Measurements from ENCODE around the gene ZNF664.

ZNF664 gene

GRCh38 chr12:124028555-124028925, 55.5 kb downstream of the ZNF664 start:
- H3K4me1 ChIP-seq (ENCODE audit: control insufficient read depth in 2 of 2, insufficient read depth in 2 of 2, low read length in 2 of 2), result no peaks in the 10 kb centered on the region
- H3K27me3 ChIP-seq (ENCODE audit: control insufficient read depth in 2 of 2, insufficient read depth in 2 of 2, low read length in 2 of 2), result no peaks in the 10 kb centered on the region
- no peak overlapping the region for H3K4me3 ChIP-seq (ENCODE audit: low read length in 2 of 2)
- H3K36me3 ChIP-seq (ENCODE audit: control insufficient read depth in 2 of 2, insufficient read depth in 2 of 2, low read length in 2 of 2), result no peaks in the 10 kb centered on the region
- H3K27ac ChIP-seq (ENCODE audit: low read depth in 2 of 2, low read length in 2 of 2), result no peak overlapping the region
- H3K9ac ChIP-seq (ENCODE audit: low read depth in 1 of 2, low read length in 2 of 2), result no peak overlapping the region
- no peaks in the 10 kb centered on the region for H3K9me3 ChIP-seq (ENCODE audit: control insufficient read depth in 2 of 2, low read length in 2 of 2)

GRCh38 chr12:124030008-124030407, 57.0 kb downstream of the ZNF664 start:
- Histone ChIP-seq H3K4me1 (ENCODE audit: control insufficient read depth in 2 of 2, insufficient read depth in 2 of 2, low read length in 2 of 2) (no peaks in the 10 kb centered on the region), H3K9ac (ENCODE audit: low read depth in 1 of 2, low read length in 2 of 2) (no peak overlapping the region), H3K4me3 (ENCODE audit: low read length in 2 of 2) (no peak overlapping the region), H3K27ac (ENCODE audit: low read depth in 2 of 2, low read length in 2 of 2) (no peak overlapping the region), H3K9me3 (ENCODE audit: control insufficient read depth in 2 of 2, low read length in 2 of 2) (no peaks in the 10 kb centered on the region), H3K27me3 (ENCODE audit: control insufficient read depth in 2 of 2, insufficient read depth in 2 of 2, low read length in 2 of 2) (no peaks in the 10 kb centered on the region), H3K36me3 (ENCODE audit: control insufficient read depth in 2 of 2, insufficient read depth in 2 of 2, low read length in 2 of 2) (no peaks in the 10 kb centered on the region)

GRCh38 chr12:124030510-124030909, 57.5 kb downstream of the ZNF664 start:
- H3K27ac ChIP-seq (ENCODE audit: low read depth in 2 of 2, low read length in 2 of 2), result no peak overlapping the region
- H3K36me3 ChIP-seq (ENCODE audit: control insufficient read depth in 2 of 2, insufficient read depth in 2 of 2, low read length in 2 of 2), result no peaks in the 10 kb centered on the region
- H3K27me3 ChIP-seq (ENCODE audit: control insufficient read depth in 2 of 2, insufficient read depth in 2 of 2, low read length in 2 of 2), result no peaks in the 10 kb centered on the region
- H3K4me1 ChIP-seq (ENCODE audit: control insufficient read depth in 2 of 2, insufficient read depth in 2 of 2, low read length in 2 of 2), result no peaks in the 10 kb centered on the region
- no peaks in the 10 kb centered on the region for H3K9me3 ChIP-seq (ENCODE audit: control insufficient read depth in 2 of 2, low read length in 2 of 2)
- H3K4me3 ChIP-seq (ENCODE audit: low read length in 2 of 2), result no peak overlapping the region
- H3K9ac ChIP-seq (ENCODE audit: low read depth in 1 of 2, low read length in 2 of 2), result no peak overlapping the region

- Histone ChIP-seq H3K4me1 (ENCODE audit: control insufficient read depth in 2 of 2, insufficient read depth in 2 of 2, low read length in 2 of 2) (no peaks in the 10 kb centered on the region), H3K27ac (ENCODE audit: low read depth in 2 of 2, low read length in 2 of 2) (no peak overlapping the region), H3K27me3 (ENCODE audit: control insufficient read depth in 2 of 2, insufficient read depth in 2 of 2, low read length in 2 of 2) (no peaks in the 10 kb centered on the region), H3K9me3 (ENCODE audit: control insufficient read depth in 2 of 2, low read length in 2 of 2) (no peaks in the 10 kb centered on the region), H3K36me3 (ENCODE audit: control insufficient read depth in 2 of 2, insufficient read depth in 2 of 2, low read length in 2 of 2) (no peaks in the 10 kb centered on the region), H3K4me3 (ENCODE audit: low read length in 2 of 2) (no peak overlapping the region), H3K9ac (ENCODE audit: low read depth in 1 of 2, low read length in 2 of 2) (no peak overlapping the region)
Observed at GRCh38 chr12:124031058-124031457, 58.0 kb downstream of the ZNF664 start.

GRCh38 chr12:124032265-124032886, 59.4 kb downstream of the ZNF664 start:
- Histone ChIP-seq H3K4me1 (ENCODE audit: control insufficient read depth in 2 of 2, insufficient read depth in 2 of 2, low read length in 2 of 2) (no peaks in the 10 kb centered on the region), H3K9ac (ENCODE audit: low read depth in 1 of 2, low read length in 2 of 2) (no peak overlapping the region), H3K27ac (ENCODE audit: low read depth in 2 of 2, low read length in 2 of 2) (no peak overlapping the region), H3K27me3 (ENCODE audit: control insufficient read depth in 2 of 2, insufficient read depth in 2 of 2, low read length in 2 of 2) (no peaks in the 10 kb centered on the region), H3K36me3 (ENCODE audit: control insufficient read depth in 2 of 2, insufficient read depth in 2 of 2, low read length in 2 of 2) (no peaks in the 10 kb centered on the region), H3K9me3 (ENCODE audit: control insufficient read depth in 2 of 2, low read length in 2 of 2) (no peaks in the 10 kb centered on the region), H3K4me3 (ENCODE audit: low read length in 2 of 2) (no peak overlapping the region)

- Histone ChIP-seq H3K27ac (ENCODE audit: low read depth in 2 of 2, low read length in 2 of 2) (no peak overlapping the region), H3K4me1 (ENCODE audit: control insufficient read depth in 2 of 2, insufficient read depth in 2 of 2, low read length in 2 of 2) (no peaks in the 10 kb centered on the region), H3K36me3 (ENCODE audit: control insufficient read depth in 2 of 2, insufficient read depth in 2 of 2, low read length in 2 of 2) (no peaks in the 10 kb centered on the region), H3K27me3 (ENCODE audit: control insufficient read depth in 2 of 2, insufficient read depth in 2 of 2, low read length in 2 of 2) (no peaks in the 10 kb centered on the region), H3K4me3 (ENCODE audit: low read length in 2 of 2) (no peak overlapping the region), H3K9ac (ENCODE audit: low read depth in 1 of 2, low read length in 2 of 2) (no peak overlapping the region), H3K9me3 (ENCODE audit: control insufficient read depth in 2 of 2, low read length in 2 of 2) (no peaks in the 10 kb centered on the region)
Observed at GRCh38 chr12:124033859-124034258, 60.8 kb downstream of the ZNF664 start.

- Histone ChIP-seq H3K36me3 (ENCODE audit: control insufficient read depth in 2 of 2, insufficient read depth in 2 of 2, low read length in 2 of 2) (no peaks in the 10 kb centered on the region), H3K9ac (ENCODE audit: low read depth in 1 of 2, low read length in 2 of 2) (no peak overlapping the region), H3K27me3 (ENCODE audit: control insufficient read depth in 2 of 2, insufficient read depth in 2 of 2, low read length in 2 of 2) (no peaks in the 10 kb centered on the region), H3K27ac (ENCODE audit: low read depth in 2 of 2, low read length in 2 of 2) (no peak overlapping the region), H3K4me1 (ENCODE audit: control insufficient read depth in 2 of 2, insufficient read depth in 2 of 2, low read length in 2 of 2) (no peaks in the 10 kb centered on the region), H3K9me3 (ENCODE audit: control insufficient read depth in 2 of 2, low read length in 2 of 2) (no peaks in the 10 kb centered on the region), H3K4me3 (ENCODE audit: low read length in 2 of 2) (no peak overlapping the region)
Observed at GRCh38 chr12:124034297-124034696, 61.3 kb downstream of the ZNF664 start.

GRCh38 chr12:124035163-124035562, 62.1 kb downstream of the ZNF664 start:
- no peaks in the 10 kb centered on the region for H3K36me3 ChIP-seq (ENCODE audit: control insufficient read depth in 2 of 2, insufficient read depth in 2 of 2, low read length in 2 of 2)
- no peak overlapping the region for H3K4me3 ChIP-seq (ENCODE audit: low read length in 2 of 2)
- no peaks in the 10 kb centered on the region for H3K27me3 ChIP-seq (ENCODE audit: control insufficient read depth in 2 of 2, insufficient read depth in 2 of 2, low read length in 2 of 2)
- no peak overlapping the region for H3K9ac ChIP-seq (ENCODE audit: low read depth in 1 of 2, low read length in 2 of 2)
- H3K9me3 ChIP-seq (ENCODE audit: control insufficient read depth in 2 of 2, low read length in 2 of 2), result no peaks in the 10 kb centered on the region
- H3K27ac ChIP-seq (ENCODE audit: low read depth in 2 of 2, low read length in 2 of 2), result no peak overlapping the region
- H3K4me1 ChIP-seq (ENCODE audit: control insufficient read depth in 2 of 2, insufficient read depth in 2 of 2, low read length in 2 of 2), result no peaks in the 10 kb centered on the region

GRCh38 chr12:124036171-124036598, 63.2 kb downstream of the ZNF664 start:
- Histone ChIP-seq H3K4me3 (ENCODE audit: low read length in 2 of 2) (no peak overlapping the region), H3K36me3 (ENCODE audit: control insufficient read depth in 2 of 2, insufficient read depth in 2 of 2, low read length in 2 of 2) (no peaks in the 10 kb centered on the region), H3K27me3 (ENCODE audit: control insufficient read depth in 2 of 2, insufficient read depth in 2 of 2, low read length in 2 of 2) (no peaks in the 10 kb centered on the region), H3K9ac (ENCODE audit: low read depth in 1 of 2, low read length in 2 of 2) (no peak overlapping the region), H3K9me3 (ENCODE audit: control insufficient read depth in 2 of 2, low read length in 2 of 2) (no peaks in the 10 kb centered on the region), H3K27ac (ENCODE audit: low read depth in 2 of 2, low read length in 2 of 2) (no peak overlapping the region), H3K4me1 (ENCODE audit: control insufficient read depth in 2 of 2, insufficient read depth in 2 of 2, low read length in 2 of 2) (no peaks in the 10 kb centered on the region)

- Histone ChIP-seq H3K9ac (ENCODE audit: low read depth in 1 of 2, low read length in 2 of 2) (no peak overlapping the region), H3K27ac (ENCODE audit: low read depth in 2 of 2, low read length in 2 of 2) (no peak overlapping the region), H3K36me3 (ENCODE audit: control insufficient read depth in 2 of 2, insufficient read depth in 2 of 2, low read length in 2 of 2) (no peaks in the 10 kb centered on the region), H3K4me1 (ENCODE audit: control insufficient read depth in 2 of 2, insufficient read depth in 2 of 2, low read length in 2 of 2) (peaks cover 0 to 2% of the 10 kb centered on the region in 2 donors), H3K27me3 (ENCODE audit: control insufficient read depth in 2 of 2, insufficient read depth in 2 of 2, low read length in 2 of 2) (peaks cover 0 to 1% of the 10 kb centered on the region in 2 donors), H3K9me3 (ENCODE audit: control insufficient read depth in 2 of 2, low read length in 2 of 2) (no peaks in the 10 kb centered on the region), H3K4me3 (ENCODE audit: low read length in 2 of 2) (no peak overlapping the region)
Observed at GRCh38 chr12:124036657-124037109, 63.7 kb downstream of the ZNF664 start.

- Histone ChIP-seq H3K27me3 (ENCODE audit: control insufficient read depth in 2 of 2, insufficient read depth in 2 of 2, low read length in 2 of 2) (peaks cover 0 to 1% of the 10 kb centered on the region in 2 donors), H3K27ac (ENCODE audit: low read depth in 2 of 2, low read length in 2 of 2) (no peak overlapping the region), H3K9me3 (ENCODE audit: control insufficient read depth in 2 of 2, low read length in 2 of 2) (no peaks in the 10 kb centered on the region), H3K4me1 (ENCODE audit: control insufficient read depth in 2 of 2, insufficient read depth in 2 of 2, low read length in 2 of 2) (peaks cover 0 to 5% of the 10 kb centered on the region in 2 donors), H3K9ac (ENCODE audit: low read depth in 1 of 2, low read length in 2 of 2) (no peak overlapping the region), H3K4me3 (ENCODE audit: low read length in 2 of 2) (no peak overlapping the region), H3K36me3 (ENCODE audit: control insufficient read depth in 2 of 2, insufficient read depth in 2 of 2, low read length in 2 of 2) (no peaks in the 10 kb centered on the region)
Observed at GRCh38 chr12:124037331-124037730, 64.3 kb downstream of the ZNF664 start.

All from mucosa of rectum (tissue), 2 donors.